Activated CD8-positive, alpha-beta memory T cell treated with anti-CD3 and anti-CD28 coated beads, Interleukin-2, amount 50 U/mL, for 24 hours (primary cell): ENCODE measurements around the gene LIMK1.
A peak's percentile ranks its signal among the peaks of the same experiment; 100 is the strongest.
"Not testable (repeated sequence)": the region's sequence is repeated elsewhere in the genome, so short reads cannot be mapped to it uniquely, and the experiment has no call there.

Experiments
- DNase-seq: peaks from one replicate; pipeline ENCODE4 v3.0.0-alpha.2; 2020; ENCODE audit errors: extremely low read depth

The LIMK1 gene

DNA sequence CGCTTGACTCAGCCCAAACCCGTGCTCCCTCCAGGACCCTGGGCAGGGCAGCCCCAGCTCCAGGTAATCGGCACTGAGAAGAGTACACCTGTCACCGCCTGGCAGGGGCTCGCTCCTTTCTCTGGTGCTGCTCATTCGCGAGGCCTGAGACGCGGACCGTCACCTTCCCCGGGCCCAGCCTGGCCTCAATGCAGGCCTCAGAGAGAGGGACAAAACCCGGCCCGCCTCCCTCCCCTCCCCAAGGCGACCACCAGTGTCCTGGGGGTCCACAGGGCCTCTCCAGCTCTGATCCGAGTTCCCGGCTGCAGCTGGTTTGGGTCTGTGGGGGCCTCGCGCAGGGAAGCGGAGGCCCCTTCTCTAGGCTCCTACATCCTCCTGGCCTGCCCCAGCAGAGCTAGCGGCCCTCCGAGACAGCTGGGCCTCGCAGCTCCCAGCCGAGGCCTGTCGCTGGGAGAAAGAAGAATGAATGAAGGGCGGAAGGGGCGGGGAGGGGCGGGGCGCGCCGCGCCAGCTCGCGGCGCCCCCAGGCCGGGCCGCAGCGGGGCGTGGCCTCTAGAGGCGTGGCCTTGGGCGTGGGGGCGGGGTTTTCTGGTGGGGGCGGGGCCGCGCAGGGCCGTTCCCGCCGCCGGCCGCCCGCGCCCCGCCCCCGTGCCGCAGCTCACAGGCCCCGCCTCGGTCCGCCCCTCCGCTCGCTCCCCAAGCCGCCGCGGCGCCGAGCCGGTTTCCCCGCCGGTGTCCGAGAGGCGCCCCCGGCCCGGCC is at the start of gene LIMK1:
Gene LIMK1 (plus strand): TSS at position 688 of the 760 bp plus-strand sequence. CDS start 187 bp downstream, outside the sequence.
- DNase-seq: peak; percentile 40

DNA sequence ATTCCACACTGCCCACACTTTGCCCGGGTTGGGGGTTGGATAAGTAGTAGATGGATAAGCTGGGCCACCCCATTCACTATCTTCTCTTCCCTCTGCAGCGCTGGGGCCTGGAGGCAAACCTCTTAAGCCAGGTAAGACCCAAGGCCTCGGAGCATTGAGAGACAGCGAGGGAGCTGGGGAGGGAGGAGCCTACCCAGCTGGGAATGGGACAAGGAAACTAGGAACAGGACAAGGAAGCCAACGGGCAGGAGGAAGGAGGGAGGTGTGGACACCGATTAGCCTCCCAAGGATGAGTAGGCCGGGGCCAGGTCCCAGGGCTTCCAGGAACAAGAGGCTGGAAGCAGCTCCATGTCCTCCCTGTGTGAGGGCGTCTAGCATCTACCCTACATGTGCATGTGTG is 46.0 kb upstream of the LIMK1 start:
- no peak for DNase-seq

- no peak for DNase-seq
Observed at GRCh38 chr7:74038194-74038961, 45.2 kb upstream of the LIMK1 start.

DNA sequence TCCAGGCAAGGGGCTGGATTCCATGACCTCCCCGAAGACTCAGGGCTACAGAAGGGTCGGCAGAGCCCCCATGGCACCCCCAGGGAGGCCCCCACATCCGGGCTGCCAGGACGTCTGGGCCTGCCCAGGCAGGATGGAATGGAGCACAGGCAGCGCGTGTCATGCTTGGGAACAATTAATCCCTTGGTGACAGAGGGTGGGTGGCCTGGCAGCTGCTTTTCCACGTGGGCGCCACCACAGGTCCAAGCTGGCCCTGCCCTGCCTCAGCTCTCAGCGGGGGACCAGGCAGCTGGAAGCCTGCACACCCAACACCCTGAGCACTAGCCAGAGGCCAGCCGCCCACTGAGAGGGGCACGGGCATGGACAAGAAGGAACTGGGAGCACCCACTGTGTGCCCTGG is 44.3 kb upstream of the LIMK1 start:
- DNase-seq: no peak

GRCh38 chr7:74040101-74040790 is 43.4 kb upstream of the LIMK1 start:
- no peak for DNase-seq

GRCh38 chr7:74040791-74041520 is 42.6 kb upstream of the LIMK1 start:
- no peak for DNase-seq

DNA sequence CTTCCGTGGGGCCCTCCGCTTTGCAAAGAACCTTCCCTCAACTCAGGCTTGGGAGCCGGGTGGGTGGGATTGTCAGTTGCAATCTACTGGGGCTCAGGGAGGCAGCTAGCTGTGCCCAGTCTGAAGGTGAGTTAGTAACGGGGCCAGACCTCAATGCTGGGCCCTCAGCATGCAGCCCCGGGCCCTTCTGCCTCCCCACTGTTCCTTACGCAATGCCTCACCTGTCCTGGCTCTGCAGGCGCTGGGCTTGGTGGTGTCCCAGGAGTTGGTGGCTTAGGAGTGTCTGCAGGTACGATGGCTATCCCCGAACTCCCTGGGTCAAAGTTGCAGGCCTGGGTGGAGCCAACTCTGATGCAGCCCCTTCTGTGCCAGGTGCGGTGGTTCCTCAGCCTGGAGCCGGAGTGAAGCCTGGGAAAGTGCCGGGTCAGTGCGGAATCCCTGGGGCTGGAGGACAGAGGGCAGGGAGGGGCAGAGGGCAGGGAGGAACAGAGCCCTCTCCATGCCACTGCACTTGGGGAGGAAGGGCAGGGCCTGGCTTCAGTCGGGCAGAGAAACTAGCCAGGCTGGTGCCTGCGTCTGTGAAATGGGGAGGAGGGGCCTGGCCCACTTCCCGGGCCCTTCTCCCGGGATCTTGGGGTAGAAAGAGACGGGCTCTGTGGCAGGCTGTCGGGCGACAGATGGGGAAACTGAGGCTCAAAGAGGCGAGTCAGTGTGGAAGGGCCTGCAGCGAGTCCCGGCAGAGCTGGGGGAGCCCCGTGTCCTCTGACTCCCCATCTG is 40.7 kb upstream of the LIMK1 start:
- no peak for DNase-seq

DNA sequence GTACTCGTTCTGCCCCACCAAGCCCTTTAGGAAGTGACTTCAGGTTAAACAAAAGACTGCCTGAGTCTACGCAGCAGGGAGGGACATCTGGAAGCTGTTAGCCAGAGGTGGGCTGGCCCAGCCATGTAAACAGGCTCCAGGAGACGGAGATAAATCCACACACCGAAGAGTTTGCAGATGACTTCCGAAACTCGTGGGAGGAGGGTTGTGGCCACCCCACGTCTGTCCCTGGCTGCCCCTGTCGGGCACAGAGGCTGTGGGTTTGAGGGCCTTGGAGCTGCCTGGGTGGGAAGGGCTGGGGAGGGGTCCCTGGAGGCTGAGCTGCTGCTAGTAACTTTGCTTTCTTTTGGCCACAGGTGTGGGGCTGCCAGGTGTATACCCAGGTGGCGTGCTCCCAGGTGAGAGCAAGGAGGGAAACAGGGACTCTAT is 40.1 kb upstream of the LIMK1 start:
- DNase-seq: no peak

DNA sequence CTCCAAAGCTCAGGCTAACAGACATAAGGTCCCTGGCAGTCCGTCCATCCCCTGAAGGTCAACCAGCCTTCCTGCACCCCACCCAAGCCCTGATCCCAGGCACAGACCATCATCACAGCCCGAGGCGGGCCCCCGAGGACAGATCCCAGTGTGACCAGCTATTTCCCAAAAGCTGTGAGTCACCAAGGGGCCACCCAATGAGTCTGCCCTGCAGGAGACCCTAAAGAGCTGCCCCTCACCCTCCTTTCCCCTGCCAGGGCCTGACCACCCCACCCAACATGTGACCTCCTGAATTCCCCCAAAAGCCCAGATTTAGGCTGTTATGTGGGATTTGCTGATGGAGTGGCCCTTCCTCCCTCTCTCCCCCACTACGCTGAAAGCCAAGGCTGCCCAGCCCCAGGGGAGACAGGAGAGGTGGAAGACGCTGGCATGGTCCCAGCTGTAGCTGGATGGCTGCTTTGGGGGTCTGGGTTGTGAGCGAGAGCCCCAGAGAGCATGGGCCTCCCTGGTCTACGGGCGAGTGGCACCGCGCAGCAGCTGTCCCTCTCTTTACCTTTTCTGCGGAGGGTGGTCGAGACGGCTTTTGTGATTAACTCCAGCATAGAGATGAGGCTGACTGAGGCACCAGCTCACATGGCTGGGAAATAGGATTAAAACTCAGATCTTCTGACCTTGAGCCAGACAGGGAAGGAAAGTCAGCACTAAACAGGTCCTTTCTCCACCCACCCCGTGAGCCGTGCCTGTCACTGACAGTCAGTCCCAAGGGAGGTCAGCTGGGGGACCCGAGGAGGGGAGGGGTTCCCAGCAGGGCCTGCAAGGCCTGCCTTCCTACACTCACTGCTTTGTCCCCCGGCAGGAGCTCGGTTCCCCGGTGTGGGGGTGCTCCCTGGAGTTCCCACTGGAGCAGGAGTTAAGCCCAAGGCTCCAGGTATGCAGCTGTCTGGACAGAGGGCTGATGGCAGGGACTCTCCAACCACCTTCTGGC is 38.9 kb upstream of the LIMK1 start:
- DNase-seq: no peak

DNA sequence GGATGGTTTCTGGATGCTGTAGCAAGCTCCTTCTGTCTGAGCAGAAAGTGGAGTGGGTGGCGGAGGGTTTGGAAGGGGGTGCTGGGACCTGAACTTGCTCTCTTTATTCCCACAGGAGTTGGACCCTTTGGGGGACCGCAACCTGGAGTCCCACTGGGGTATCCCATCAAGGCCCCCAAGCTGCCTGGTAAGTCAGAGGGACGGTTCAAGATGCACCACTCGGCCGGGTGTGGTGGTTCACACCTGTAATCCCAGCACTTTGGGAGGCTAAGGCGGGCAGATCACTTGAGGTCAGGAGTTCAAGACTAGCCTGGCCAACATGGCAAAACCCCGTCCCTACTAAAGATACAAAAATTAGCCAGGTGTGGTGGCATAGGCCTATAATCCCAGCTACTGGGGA is 37.0 kb upstream of the LIMK1 start:
- not testable (repeated sequence) for DNase-seq

DNA sequence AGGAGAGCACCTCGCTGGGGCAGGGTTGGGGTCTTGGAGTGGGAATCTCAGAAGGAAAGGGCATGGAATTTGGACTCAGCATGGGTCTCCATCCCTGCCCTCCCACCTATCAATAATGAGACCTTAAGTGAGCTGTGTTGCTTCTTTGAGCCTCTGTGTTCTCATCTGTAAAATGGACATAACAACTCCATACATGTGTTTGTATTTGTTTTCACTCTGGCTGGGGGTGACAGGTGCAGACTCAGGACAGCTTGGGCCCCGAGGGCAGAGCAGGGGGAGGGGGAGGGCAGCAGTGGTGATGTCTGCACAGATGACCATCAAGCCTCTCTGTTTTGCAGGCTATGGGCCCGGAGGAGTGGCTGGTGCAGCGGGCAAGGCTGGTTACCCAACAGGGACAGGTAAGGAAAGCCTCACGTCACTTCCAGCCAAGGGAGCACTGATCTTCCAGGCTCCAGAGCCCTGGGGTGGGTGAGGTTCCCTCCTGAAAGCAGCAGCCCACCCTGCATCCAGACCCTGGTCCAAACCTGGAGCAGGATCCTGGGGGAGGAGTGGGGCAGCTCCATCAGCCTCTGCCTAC is 35.7 kb upstream of the LIMK1 start:
- no peak for DNase-seq

GRCh38 chr7:74048999-74049599 is 34.5 kb upstream of the LIMK1 start:
- no peak for DNase-seq

- DNase-seq: no peak
Observed at GRCh38 chr7:74049997-74050798, 33.4 kb upstream of the LIMK1 start.

DNA sequence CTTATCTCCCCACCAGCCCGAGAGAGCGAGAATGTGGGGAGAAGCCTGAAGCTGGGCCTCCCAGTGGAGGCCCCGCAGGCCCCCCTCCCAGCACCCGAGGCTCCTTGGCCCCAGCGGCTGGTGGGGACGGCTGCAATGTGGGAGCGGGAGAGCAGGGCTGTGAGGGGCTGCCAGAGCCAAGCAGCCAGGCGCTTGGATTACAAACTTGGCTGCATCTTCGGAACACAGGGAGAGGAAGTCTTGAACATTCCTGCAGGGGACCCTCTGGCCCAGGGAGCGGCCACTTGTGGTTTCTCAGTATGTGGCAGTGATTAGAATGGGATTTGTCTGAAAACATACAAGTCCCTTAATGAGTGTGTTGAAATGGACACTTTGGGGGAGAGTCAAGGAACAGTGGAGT is 32.4 kb upstream of the LIMK1 start:
- no peak for DNase-seq

- DNase-seq: no peak
Observed at GRCh38 chr7:74051629-74052410, 31.8 kb upstream of the LIMK1 start.

DNA sequence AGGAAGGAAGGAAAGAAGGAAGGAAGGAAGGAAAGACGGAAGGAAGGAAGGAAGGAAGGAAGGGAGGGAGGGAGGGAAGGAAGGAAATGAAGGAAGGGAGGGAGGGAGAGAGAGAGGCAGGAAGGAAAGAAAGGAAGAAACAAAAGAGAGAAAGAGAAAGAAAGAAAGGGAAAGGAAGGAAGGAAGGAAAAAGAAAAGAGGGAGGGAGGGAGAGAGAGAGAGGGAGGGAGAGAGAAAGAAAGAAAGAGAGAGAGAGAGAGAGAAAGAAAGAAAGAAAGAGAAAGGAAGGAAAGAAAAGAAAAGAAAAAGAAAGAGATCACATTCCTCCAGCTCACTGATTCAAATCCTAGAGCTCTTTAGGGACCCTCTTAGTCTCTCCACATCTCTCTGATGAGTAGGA is 31.0 kb upstream of the LIMK1 start:
- DNase-seq: no peak

DNA sequence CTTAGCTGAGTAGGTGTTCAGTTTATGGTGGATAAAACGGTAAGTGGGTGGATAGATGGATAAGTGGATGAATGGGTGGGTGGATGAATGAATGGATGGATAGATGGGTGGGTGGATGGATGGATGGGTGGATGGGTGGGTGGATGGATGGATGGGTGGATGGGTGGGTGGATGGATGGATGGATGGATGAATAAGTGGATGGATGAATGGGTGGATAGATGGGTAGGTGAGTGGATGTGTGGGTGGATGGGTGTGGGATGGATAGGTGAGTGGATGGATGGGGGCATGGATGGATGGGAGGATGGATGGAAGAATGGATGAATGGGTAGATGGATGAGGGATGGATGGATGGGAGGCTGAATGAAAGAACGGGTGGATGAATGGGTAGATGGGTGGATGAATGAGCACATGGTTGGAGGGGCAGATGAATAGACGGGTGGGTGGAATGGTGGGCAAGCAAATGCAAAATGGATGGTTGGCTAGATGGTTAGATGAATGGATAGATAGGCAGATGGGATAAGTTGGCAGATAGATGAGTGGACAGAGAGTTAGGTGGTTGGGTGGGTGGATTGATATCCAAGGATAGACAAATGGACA is 29.9 kb upstream of the LIMK1 start:
- DNase-seq: no peak
